Epithelial cell of prostate (primary cell): ENCODE measurements around the gene MYO3B.

Experiments
- DNase-seq: peaks from one replicate; pipeline ENCODE4 v3.0.0-alpha.2; 2011; ENCODE audit warnings: low read depth, low spot score
- H3K27ac ChIP-seq: fragments of 450-650 bp; 2 replicates; pipeline ENCODE4 v1.5.1; 2017; ENCODE audit warnings: mild to moderate bottlenecking

The MYO3B gene

DNA sequence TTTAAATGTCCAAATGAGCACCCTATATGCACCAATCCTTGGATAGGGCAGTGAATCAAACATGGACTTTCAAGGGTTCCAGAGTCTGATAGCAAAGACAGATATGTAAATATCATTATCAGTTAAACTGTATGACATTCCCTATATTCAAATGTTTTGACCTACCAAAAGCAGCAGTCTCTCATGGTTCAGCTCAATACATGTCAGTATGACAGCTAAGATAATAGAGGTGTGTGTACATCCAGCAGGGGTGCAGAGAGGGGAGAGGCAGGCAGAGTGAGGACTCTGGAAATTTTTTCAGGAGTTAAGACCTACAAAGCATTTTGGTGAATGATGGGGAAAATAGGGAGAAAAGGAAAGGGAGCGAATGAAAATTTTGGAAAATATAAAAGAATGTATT, 106.3 kb downstream of the MYO3B start:
- no peak overlapping the region for H3K27ac ChIP-seq
- DNase-seq: no peak

DNA sequence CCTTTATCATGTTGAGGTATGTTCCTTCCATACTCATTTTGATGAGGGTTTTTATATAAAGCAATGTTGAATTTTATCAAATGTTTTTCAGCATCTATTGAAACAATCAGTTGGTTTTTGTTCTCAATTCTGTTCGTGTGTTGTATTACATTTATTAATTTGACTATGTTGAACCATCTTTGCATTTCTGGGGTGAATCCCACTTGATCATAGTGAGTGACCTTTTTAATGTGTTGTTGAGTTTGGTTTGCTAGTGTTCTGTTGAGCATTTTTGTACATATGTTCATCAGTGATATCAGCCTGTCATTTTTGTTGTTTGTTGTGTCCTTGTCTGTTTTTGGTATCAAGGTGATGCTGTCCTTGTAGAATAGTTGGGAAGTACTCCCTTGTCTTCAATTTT, 110.9 kb downstream of the MYO3B start:
- no peak for DNase-seq
- no peak overlapping the region for H3K27ac ChIP-seq

DNA sequence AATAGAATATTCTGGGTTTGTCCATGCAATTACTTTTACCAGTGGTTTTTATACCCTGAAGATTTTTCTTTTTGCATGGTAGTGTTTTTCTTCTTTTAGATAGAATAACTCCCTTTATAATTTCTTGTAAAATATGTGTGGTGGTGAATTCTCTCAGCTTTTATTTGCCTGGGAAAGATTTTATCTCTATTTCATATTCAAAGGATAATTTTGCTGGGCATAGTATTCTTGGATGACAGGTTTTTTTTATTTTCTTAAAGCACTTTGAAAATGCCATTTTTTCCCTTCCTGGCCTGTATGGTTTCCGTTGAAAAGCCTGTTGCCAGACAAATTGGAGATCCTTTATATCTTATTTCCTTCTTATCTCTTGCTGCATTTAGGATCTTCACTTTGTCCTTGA, 113.5 kb downstream of the MYO3B start:
- no peak for DNase-seq
- H3K27ac ChIP-seq: no peak overlapping the region

DNA sequence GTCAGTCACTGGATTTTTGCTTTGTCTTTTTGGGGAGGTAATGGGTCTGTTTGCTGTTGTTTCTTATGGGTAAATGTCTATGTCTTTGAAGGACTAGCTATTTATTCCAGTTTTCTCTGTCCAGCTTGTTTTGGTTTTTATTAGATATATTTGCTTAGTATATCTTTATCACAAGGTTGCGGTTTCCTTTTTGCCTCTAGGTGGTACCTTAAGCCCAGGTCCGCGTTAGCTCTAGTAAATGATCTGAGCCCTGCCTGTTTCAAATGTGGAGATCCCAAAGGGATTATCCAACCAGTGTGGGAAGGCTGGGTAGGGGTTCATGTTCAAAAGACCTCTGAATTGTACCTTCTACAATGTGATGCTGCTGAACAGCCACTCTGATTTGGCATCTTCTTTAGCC, 114.5 kb downstream of the MYO3B start:
- no peak for DNase-seq
- H3K27ac ChIP-seq: no peak overlapping the region

DNA sequence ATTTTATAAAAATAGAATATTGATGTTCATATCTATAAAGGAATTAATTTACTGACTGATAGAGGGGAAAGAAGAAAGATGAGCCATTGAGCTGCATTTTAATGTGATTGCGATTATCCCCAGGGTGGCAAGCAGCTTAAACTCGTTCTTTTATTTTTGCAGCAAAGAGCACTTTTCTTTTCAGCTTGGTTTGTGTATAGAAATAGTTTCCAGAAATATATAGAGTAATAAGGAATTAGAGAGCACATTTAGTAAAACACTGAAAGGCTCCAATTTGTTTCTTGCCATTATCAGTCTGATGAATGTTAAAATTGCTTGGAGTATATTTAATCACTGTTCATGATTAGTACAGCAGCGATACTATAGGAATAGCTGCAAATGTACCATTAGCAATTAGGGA, 119.5 kb downstream of the MYO3B start:
- H3K27ac ChIP-seq: no peak overlapping the region
- no peak for DNase-seq

DNA sequence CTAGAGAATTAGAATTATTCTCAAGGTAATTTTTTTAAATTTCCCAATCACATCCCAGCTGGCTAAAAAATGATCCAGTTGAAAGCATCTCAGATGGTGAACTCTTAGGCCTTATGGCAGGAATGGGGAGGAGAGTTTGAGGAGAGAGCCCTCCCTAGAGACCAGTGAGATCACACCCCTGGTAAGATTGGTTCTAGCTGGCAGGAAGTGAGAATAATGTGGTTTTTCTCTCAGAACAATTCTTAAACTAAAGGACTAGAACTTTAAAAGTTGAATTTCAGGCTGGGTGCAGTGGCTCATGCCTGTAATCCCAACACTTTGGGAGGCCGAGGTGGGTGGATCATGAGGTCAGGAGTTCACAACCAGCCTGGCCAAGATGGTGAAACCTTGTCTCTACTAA, 120.2 kb downstream of the MYO3B start:
- no peak overlapping the region for H3K27ac ChIP-seq
- no peak for DNase-seq

DNA sequence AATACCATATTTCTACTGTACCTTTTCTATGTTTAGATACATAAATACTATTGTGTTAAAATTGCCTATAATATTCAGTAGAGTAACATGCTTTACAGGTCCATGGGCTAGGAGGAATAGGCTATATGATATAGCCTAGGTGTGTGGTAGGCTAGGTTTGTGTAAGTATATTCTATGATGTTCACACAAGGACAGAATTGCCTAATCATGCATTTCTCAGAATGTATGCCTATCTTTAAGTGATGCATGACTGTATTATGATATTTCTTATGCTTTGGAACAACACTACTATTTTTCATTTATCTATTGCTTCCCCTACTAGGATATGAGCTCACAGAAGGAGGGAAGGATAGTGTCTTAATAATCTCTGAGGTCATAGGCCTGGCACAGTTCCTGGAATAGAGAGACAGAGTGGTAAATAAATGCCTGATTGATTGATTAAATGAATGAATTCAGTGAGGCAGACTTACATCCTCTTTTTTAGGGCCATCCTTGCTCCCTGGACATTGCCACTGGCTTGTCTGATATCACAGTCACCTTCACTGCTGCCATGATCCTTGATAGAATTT, 121.0 kb downstream of the MYO3B start:
- DNase-seq: no peak
- H3K27ac ChIP-seq: no peak overlapping the region

DNA sequence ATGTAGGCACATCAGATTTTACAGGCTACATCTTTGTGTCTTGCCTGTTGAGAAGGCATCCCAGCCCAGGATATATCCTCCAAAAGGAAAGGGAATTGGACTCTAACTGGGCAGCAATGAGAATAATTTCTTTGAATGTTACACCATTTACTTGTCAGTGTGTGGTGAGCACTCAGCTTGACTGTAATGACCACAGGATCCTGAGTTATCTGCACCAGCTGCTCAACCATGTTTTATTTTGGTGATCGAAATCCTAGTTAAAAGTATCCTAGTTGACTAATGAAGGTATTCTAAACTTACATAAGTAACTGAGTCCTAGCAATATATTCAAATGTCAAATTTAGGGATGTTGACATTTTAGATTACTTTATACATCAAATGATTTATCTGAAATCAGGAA, 123.0 kb downstream of the MYO3B start:
- no peak overlapping the region for H3K27ac ChIP-seq
- DNase-seq: no peak

DNA sequence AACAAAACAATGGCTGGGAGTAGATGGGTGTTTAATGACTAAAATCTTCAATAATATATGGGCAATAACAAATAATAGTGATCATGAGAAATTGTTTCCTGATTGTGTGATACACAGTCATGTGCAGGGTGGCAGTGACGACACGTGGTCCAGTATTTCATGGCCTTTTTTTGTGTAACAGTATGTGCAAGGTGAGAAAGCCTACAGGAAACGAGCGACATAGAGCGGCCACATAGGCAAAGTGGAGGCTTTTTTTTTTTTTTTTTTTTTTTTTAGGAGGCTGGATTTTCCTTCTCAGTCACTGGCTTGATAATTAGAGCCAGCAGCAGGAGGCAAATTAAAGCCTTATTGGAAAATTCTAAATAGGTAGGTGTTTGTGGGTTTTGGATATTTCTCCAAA, 123.7 kb downstream of the MYO3B start:
- DNase-seq: no peak
- H3K27ac ChIP-seq: no peak overlapping the region

DNA sequence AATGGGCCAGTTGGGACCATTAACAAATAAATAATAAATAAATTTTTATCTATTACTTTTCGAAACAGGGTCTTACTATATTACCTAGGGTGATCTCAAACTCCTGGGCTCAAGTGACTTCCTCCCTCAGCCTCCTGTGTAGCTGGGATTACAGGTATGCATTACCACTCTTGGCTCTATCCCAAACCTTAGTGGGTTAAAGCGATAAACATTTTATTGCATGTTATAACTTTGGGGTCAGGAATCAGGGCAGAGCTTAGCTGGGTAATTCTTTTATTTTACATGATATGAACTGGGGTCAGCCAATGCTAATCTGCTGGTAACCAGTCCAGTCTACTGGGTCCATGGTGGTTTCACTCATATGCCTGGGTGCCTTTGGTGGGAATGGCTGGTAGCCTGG, 127.8 kb downstream of the MYO3B start:
- no peak for DNase-seq
- H3K27ac ChIP-seq: no peak overlapping the region

DNA sequence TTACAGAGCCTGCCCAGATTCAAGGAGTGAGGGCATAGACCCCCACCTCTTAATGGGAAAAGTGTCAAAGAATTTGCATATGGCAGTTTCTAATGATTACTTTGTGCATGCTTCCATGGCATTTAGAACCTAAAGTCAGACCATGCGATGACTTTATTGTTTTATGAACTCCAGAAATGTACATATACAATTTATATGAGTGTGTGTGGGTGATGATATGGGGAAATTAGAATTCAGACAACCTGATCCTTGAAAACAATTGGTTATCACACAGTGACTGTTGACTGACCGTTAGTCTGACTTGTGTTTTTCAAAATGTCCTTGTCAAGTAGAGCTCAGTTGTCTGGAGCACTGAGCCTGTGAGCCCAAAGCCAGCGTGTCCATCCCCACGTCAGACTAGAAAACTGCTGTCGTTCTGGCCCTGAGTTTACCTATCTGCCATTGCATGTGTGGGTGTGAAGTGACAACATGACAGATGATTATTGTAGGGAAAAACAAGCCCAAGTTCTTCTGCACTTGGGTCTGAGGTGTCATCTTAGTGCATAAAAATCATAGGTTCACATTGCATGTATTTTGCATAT, 128.4 kb downstream of the MYO3B start:
- no peak overlapping the region for H3K27ac ChIP-seq

DNA sequence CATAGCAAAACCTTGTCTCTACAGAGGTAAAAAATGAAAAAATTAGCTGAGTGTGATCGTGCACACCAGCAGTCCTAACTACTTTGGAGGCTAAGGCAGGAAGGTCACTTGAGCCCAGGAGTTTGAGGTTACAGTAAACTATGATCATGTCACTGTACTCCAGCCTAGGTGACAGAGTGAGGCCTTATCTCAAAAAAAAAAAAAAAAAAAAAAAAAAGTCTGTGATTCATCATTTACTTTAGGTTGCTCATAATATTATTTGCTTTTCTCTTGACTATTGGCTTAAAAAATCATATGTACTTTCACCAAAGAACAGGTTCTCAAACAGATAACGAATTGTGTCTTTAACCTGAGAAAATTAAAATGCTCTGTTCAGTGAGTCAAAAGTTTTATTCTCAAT, 129.1 kb downstream of the MYO3B start:
- no peak overlapping the region for H3K27ac ChIP-seq

More for the DNA sequence above, 128.4 kb downstream of the MYO3B start:
- no peak for DNase-seq

DNA sequence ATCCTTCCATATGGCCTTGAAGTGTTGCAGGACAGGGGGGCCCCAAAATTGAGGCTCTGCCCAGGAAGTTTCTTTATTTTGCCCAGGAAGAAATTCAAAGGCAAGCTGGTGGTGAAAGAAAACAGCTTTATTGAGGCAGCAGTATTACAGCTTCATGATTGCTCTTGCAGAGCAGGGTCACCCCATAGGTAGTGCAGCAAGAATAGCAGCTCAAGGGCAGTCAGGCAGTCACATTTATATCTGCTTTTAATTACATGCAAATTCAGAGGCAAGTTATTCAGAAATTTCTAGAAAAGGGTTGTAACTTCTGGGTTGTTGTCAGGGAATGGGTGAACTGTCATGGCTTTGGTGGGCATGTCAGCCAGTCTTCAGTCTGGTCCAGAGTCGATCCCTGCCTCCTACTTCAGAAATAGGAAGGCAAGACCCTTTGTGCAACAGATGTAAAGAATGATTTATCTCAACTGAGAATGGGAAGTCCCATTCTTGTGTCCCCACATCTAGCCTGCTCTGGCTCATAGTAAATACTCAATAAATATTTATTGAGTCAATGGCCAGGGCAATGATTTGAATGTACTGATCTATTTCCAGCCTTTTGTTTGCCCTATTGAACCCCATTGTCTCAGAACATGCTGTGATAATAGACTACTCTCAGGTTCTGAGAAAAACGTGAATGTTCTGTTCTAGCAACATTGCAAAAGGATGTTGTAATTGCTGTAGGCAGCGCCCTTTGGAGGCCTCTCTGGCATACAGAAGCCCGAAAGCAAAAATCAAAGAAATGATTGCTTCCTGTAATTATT, 129.8 kb downstream of the MYO3B start:
- no peak overlapping the region for H3K27ac ChIP-seq
- DNase-seq: no peak

More for the DNA sequence above, 129.1 kb downstream of the MYO3B start:
- DNase-seq: no peak

DNA sequence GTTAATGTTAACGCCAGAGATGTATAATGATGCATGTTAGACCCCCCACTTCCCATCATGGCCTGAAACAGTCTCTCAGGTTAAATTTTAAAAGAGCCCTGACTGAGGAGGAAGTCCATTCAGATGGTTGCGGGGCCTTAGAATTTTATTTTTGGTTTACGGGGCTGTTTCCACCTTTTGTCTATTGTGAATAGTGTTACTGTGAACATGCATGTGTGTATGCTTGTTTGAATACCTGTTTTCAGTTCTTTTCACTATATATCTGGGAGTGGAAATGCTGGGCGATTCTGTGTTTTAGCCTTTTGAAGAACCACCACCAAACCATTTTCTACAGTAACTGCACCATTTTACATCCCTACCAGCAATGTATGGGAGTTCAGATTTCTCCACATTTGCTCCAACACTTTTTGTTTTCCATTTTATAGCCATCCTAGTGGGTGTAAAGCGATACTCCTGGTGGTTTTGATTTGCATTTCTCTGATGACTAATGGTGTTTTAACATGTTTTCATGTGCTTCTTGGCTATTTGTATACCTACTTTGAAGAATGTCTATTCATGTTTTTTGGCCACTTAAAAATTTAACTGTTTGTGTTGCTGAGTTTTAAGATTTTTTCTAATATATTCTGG, 133.0 kb downstream of the MYO3B start:
- no peak overlapping the region for H3K27ac ChIP-seq
- DNase-seq: no peak

DNA sequence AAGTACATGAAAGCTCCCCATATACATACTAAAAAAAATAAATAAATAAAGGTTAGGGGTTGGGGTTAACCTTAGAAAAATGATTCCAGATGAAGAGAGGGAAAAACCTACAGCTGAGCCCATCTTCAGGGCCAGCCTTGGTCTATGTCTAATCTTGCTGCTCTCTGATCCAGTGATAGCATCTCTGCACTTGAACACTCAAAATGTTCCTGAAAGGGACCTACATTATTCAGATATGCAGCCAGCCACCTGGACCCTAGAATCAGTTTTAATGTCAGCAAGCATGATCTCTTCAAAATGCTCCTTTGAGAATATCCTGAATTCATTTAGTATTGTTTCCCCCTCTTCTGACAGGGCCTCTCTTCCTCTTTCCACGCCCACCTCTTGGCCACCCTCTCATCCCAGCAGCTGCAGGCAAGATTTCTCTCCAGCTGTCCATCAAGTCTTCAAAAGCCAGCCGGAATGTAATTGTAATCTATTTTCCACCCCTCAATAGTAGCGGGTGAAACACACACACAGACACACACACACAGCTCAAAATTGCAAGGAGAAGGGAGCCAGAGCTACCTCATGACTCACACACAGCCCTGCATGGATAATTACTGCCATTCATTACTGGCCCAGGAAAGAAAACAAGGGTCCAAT, 135.5 kb downstream of the MYO3B start:
- no peak for DNase-seq
- no peak overlapping the region for H3K27ac ChIP-seq

DNA sequence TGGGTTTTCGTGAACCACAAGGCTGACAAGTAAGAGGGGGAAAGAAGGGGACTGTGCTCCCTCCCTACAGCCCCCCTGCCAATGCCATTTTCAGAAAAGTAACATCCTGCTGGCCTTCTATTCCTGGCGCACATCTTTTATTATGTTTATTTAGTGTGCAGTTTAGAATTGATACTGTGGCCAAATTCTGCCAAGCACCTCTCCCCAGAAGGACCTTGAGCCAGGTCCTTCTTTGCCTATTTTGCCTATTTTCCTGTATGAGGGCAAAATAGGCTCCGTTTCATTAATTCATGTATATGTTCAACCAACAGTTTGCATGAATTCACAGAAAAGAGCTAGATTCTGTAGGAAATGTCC, 136.0 kb downstream of the MYO3B start:
- H3K27ac ChIP-seq: no peak overlapping the region
- DNase-seq: no peak

DNA sequence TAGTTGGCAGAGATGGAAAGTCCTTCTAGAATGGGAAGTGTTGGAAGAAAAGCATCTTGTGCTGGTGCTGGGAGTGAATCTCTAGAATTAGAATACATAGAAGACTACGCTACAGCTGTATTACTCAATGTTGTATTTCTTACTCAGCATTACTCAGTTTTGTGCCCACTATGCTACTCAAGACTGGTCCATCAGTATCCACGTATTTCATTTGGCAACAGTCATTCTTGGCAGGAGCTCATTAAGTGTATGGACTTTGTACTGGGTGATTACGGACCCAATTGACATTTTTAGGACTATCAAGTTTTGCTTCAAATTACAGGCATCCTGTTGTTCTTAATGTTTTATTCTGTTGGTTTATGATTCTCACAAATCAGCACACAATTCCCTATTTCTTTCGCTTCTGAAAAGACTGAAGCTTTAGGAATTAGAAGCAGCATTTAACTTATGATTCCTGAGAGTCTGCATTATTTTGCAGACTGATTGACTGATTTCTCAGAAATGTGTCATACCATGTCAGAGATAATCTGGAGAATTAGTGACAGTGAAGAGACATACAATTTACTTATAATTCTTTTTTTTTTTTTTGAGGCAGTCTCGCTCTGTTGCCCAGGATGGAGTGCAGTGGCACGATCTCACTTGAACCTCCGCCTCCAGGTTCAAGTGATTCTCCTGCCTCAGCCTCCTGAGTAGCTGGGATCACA, 136.9 kb downstream of the MYO3B start:
- DNase-seq: peak; percentile 55
- no peak overlapping the region for H3K27ac ChIP-seq

DNA sequence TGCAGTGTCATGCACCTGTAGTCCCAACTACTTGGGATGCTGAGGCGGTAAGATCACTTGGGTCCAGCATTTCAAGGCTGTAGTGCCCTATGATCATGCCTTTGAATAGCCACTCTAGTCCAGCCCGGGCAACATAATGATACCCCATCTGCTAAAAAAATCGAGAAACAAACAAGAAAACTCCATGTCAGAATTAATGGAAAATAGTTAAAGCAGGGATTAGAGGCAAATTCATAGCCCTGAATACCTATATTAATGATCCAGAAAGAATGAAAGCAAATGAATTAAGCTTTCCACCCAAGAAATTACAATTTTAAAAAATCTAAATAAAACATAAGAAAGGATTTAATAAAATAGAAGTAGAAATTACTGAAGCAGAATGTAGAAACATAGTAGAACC, 143.0 kb downstream of the MYO3B start:
- peak overlapping the region; percentile 86 for H3K27ac ChIP-seq
- DNase-seq: no peak

DNA sequence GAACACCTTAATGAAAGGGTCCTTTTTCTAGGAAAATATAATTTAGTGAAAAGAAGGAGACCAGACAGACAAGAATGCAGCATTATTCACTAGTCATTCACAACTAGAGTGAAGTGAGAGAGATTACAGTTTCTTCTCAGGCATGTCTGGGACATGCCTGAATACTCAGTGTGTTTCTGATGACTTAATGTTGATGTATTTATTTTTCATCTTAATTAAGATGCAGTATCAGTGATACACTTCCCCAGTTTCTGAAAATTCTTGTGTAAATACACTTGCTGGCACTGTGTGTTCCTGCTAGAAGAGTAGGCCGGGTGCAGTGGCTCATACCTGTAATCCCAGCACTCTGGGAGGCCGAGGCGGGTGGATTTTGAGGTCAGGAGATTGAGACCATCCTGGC, 143.6 kb downstream of the MYO3B start:
- peak overlapping the region; percentile 86 for H3K27ac ChIP-seq
- DNase-seq: peak; percentile 89

DNA sequence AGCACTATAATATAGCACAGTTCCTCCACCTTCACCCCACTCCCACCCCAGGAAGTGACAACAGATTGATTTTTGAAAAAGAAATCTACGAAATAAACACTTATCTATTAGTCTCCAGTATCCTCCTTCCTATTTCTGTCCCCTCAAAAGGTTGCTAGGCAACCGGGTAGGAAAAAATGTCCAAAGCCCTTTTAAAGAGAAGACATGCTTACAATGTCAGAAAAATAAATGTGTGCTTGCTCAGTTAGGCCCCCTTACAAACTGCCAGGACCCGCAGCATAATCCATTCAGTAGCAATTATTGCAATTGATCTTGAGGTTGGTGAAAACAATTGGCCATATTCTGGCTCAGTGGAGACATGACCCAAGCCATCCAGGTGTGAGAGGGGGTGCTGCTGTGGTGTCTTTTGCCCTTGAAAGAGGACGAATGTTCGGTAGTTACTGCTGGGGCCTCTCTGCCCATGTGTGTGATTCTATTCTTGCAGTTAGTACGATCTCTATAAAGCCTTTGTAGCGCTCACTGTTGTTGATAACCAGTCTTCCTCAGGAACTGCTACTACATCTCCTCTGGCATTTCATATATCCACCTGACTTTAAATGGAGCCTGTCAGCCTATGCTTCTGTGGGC, 144.3 kb downstream of the MYO3B start:
- peak overlapping the region; percentile 86 for H3K27ac ChIP-seq
- DNase-seq: no peak
